ENCODE results near the gene ZNF236.

GRCh38 chr18:77013811-77014521 lies 191.6 kb downstream of the ZNF236 start:
- no peak for TF ChIP-seq CTCF (IDR thresholded peaks at IDR 0.05; ENCODE audit: insufficient read depth, low read length, poor library complexity, severe bottlenecking)
- no peak for TF ChIP-seq EZH2phosphoT487 (conservative IDR thresholded peaks at IDR 0.05; ENCODE audit: low read length)

All from SU-DHL-6 (cell line).